ENCODE measurements around the gene FBXW2. TPM values are rescaled to one million over a fixed set of nuclear protein-coding genes. Genes with fewer than 3 reads are reported as not detected.
"Not testable (repeated sequence)": the region's sequence is repeated elsewhere in the genome, so short reads cannot be mapped to it uniquely, and the experiment has no call there.

Gene FBXW2
- total RNA-seq, 1 donor: 36.9 TPM

- H3K4me1 ChIP-seq (ENCODE audit: insufficient read depth, low read length): no peaks in the 10 kb centered on the region
- H2AFZ ChIP-seq (ENCODE audit: low read length): no peak overlapping the region
- H3K27ac ChIP-seq (ENCODE audit: low read depth, low read length): no peak overlapping the region
- H3K36me3 ChIP-seq (ENCODE audit: insufficient read depth, low read length): peaks cover 5% of the 10 kb centered on the region
- no peaks in the 10 kb centered on the region for H3K27me3 ChIP-seq (ENCODE audit: insufficient read depth, low read length)
- H3K4me2 ChIP-seq (ENCODE audit: insufficient read depth, low read length): no peak overlapping the region
- H3K9me3 ChIP-seq (ENCODE audit: low read depth, low read length): no peaks in the 10 kb centered on the region
- no peak overlapping the region for H3K4me3 ChIP-seq (ENCODE audit: insufficient read depth, low read length)
- no peaks in the 10 kb centered on the region for H4K20me1 ChIP-seq (ENCODE audit: insufficient read depth, low read length)
- H3K79me2 ChIP-seq (ENCODE audit: insufficient read depth, low read length): no peaks in the 10 kb centered on the region
- no peak for DNase-seq (ENCODE audit: insufficient read length, low spot score, missing footprints)
- no peak for TF ChIP-seq CTCF (IDR thresholded peaks at IDR 0.05; ENCODE audit: extremely low read depth, low read depth, low read length)
These were observed 38.2 kb downstream of the FBXW2 start for GRCh38 chr9:120755044-120755443.

GRCh38 chr9:120750421-120750820, 42.8 kb downstream of the FBXW2 start:
- no peak overlapping the region for H3K27ac ChIP-seq (ENCODE audit: low read depth, low read length)
- H3K27me3 ChIP-seq (ENCODE audit: insufficient read depth, low read length): no peaks in the 10 kb centered on the region
- H2AFZ ChIP-seq (ENCODE audit: low read length): no peak overlapping the region
- no peaks in the 10 kb centered on the region for H4K20me1 ChIP-seq (ENCODE audit: insufficient read depth, low read length)
- H3K4me1 ChIP-seq (ENCODE audit: insufficient read depth, low read length): no peaks in the 10 kb centered on the region
- no peaks in the 10 kb centered on the region for H3K36me3 ChIP-seq (ENCODE audit: insufficient read depth, low read length)
- H3K79me2 ChIP-seq (ENCODE audit: insufficient read depth, low read length): no peaks in the 10 kb centered on the region
- no peak for DNase-seq (ENCODE audit: insufficient read length, low spot score, missing footprints)
- no peak for TF ChIP-seq CTCF (IDR thresholded peaks at IDR 0.05; ENCODE audit: extremely low read depth, low read depth, low read length)
- no peak overlapping the region for H3K4me3 ChIP-seq (ENCODE audit: insufficient read depth, low read length)
- no peak overlapping the region for H3K4me2 ChIP-seq (ENCODE audit: insufficient read depth, low read length)
- no peaks in the 10 kb centered on the region for H3K9me3 ChIP-seq (ENCODE audit: low read depth, low read length)

DNA sequence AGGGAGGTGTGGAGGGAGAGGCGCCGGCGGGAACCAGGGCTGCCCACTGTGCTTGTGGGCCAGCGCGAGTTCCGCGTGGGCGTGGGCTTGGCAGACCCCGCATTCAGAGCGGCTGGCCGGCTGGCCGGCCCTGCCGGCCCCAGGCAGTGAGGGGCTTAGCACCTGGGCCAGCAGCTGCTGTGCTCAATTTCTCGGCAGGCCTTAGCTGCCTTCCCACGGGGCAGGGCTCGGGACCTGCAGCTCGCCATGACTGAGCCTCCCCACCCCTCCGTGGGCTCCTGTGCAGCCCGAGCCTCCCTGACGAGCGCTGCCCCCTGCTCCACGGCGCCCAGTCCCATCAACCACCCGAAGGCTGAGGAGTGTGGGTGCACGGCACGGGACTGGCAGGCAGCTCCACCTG, 46.9 kb downstream of the FBXW2 start:
- H3K4me2 ChIP-seq (ENCODE audit: insufficient read depth, low read length); H3K9me3 ChIP-seq (ENCODE audit: low read depth, low read length); H3K4me1 ChIP-seq (ENCODE audit: insufficient read depth, low read length); H3K27me3 ChIP-seq (ENCODE audit: insufficient read depth, low read length); H4K20me1 ChIP-seq (ENCODE audit: insufficient read depth, low read length); H2AFZ ChIP-seq (ENCODE audit: low read length); H3K79me2 ChIP-seq (ENCODE audit: insufficient read depth, low read length); H3K4me3 ChIP-seq (ENCODE audit: insufficient read depth, low read length); H3K27ac ChIP-seq (ENCODE audit: low read depth, low read length); DNase-seq (ENCODE audit: insufficient read length, low spot score, missing footprints); H3K36me3 ChIP-seq (ENCODE audit: insufficient read depth, low read length): not testable (repeated sequence)

DNA sequence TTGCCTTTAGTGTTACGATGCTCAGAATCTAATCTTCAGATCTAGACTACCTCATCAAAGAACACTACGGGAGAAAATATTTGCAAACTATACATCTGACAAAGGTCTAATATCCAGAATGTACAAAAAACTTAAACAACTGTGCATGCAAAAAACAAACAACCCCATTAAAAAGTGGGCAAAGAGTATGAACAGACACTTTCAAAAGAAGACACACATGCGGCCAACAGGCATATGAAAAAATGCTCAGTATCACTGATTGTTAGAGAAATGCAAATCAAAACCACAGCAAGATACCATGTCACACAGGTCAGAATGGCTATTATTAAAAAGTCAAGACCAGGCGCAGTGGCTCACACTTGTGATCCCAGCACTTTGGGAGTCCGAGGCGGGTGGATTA, 47.9 kb downstream of the FBXW2 start:
- H3K4me1 ChIP-seq (ENCODE audit: insufficient read depth, low read length): no peaks in the 10 kb centered on the region
- TF ChIP-seq CTCF (IDR thresholded peaks at IDR 0.05; ENCODE audit: extremely low read depth, low read depth, low read length): no peak

More for the DNA sequence above, 47.9 kb downstream of the FBXW2 start:
- no peak overlapping the region for H3K4me3 ChIP-seq (ENCODE audit: insufficient read depth, low read length)
- H3K36me3 ChIP-seq (ENCODE audit: insufficient read depth, low read length): no peaks in the 10 kb centered on the region
- no peaks in the 10 kb centered on the region for H4K20me1 ChIP-seq (ENCODE audit: insufficient read depth, low read length)
- H3K9me3 ChIP-seq (ENCODE audit: low read depth, low read length): no peaks in the 10 kb centered on the region
- no peak overlapping the region for H3K4me2 ChIP-seq (ENCODE audit: insufficient read depth, low read length)
- no peaks in the 10 kb centered on the region for H3K79me2 ChIP-seq (ENCODE audit: insufficient read depth, low read length)
- DNase-seq (ENCODE audit: insufficient read length, low spot score, missing footprints): no peak
- no peak overlapping the region for H3K27ac ChIP-seq (ENCODE audit: low read depth, low read length)
- H3K27me3 ChIP-seq (ENCODE audit: insufficient read depth, low read length): no peaks in the 10 kb centered on the region
- no peak overlapping the region for H2AFZ ChIP-seq (ENCODE audit: low read length)
